Measurements from ENCODE around the gene SLAIN2.
A peak's percentile ranks its signal among the peaks of the same experiment; 100 is the strongest.

SLAIN2 gene

GRCh38 chr4:48347282-48347921 is 6.1 kb downstream of the SLAIN2 start:
- DNase-seq (ENCODE audit: low read depth in 2 of 2) = no peak
- no peak overlapping the region for H3K4me3 ChIP-seq (replicated peaks in 1 of 2; ENCODE audit: low read depth in 2 of 2, low read length in 2 of 2)
- TF ChIP-seq, protein P1, sequence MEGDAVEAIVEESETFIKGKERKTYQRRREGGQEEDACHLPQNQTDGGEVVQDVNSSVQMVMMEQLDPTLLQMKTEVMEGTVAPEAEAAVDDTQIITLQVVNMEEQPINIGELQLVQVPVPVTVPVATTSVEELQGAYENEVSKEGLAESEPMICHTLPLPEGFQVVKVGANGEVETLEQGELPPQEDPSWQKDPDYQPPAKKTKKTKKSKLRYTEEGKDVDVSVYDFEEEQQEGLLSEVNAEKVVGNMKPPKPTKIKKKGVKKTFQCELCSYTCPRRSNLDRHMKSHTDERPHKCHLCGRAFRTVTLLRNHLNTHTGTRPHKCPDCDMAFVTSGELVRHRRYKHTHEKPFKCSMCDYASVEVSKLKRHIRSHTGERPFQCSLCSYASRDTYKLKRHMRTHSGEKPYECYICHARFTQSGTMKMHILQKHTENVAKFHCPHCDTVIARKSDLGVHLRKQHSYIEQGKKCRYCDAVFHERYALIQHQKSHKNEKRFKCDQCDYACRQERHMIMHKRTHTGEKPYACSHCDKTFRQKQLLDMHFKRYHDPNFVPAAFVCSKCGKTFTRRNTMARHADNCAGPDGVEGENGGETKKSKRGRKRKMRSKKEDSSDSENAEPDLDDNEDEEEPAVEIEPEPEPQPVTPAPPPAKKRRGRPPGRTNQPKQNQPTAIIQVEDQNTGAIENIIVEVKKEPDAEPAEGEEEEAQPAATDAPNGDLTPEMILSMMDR (IDR thresholded peaks at IDR 0.05; ENCODE audit: low read depth, low read length) = no peak

GRCh38 chr4:48350871-48351270 is 9.5 kb downstream of the SLAIN2 start:
- no peak for DNase-seq (ENCODE audit: low read depth in 2 of 2)
- TF ChIP-seq, protein P1 (IDR thresholded peaks at IDR 0.05; ENCODE audit: low read depth, low read length) = no peak
- H3K4me3 ChIP-seq (replicated peaks in 1 of 2; ENCODE audit: low read depth in 2 of 2, low read length in 2 of 2) = no peak overlapping the region

GRCh38 chr4:48352793-48353192 is 11.5 kb downstream of the SLAIN2 start:
- TF ChIP-seq, protein P1 (IDR thresholded peaks at IDR 0.05; ENCODE audit: low read depth, low read length) = no peak
- DNase-seq (ENCODE audit: low read depth in 2 of 2) = no peak
- no peak overlapping the region for H3K4me3 ChIP-seq (replicated peaks in 1 of 2; ENCODE audit: low read depth in 2 of 2, low read length in 2 of 2)

DNA sequence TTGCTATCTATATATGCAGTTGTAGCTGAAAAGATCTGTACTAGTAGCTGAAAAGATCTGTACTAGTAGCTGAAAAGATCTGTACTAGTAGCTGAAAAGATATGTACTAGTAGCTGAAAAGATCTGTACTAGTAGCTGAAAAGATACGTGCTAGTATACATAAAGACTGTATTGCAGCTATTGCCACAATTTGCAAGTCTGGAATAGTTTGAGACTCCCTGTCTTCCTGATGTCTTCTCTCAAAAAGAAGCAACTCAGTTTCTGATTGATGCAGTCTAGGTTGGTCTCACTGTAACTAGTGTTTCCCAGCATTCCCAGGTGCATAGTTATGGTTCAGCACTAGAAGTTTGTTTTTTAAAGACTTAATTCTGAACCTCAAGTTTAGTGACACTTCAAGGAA is 15.0 kb downstream of the SLAIN2 start:
- TF ChIP-seq, protein P1 (IDR thresholded peaks at IDR 0.05; ENCODE audit: low read depth, low read length) = no peak
- DNase-seq (ENCODE audit: low read depth in 2 of 2) = no peak
- no peak overlapping the region for H3K4me3 ChIP-seq (replicated peaks in 1 of 2; ENCODE audit: low read depth in 2 of 2, low read length in 2 of 2)

DNA sequence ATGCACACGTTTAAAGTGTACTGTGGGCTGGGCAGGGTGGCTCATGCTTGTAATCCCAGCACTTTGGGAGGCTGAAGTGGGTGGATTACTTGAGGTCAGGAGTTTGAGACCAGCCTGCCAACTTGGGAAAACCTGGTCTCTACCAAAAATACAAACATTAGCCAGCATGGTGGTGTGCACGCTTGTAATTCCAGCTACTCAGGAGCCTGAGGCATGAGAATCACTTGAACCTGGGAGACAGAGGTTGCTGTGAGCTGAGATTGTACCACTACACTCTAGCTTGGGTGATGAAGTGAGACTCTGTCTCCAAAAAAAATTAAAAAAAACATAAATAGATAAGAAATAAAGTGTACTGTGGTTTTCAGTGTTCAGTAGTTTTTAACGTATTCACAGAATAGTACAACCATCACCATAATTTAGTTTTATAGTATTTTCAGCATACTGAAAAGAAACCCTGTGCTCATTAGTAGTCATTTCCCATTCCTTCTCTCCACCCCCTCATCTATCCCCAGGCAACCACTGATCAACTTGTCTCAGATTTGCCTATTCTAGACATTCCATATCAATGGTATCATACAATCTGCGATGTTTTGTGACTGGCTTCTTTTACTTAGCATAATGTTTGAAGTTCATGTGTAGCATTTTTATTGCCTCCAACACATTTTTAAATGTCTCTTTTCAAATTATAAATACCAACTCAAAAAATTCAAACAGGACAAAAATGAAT is 19.1 kb downstream of the SLAIN2 start:
- H3K4me3 ChIP-seq (replicated peaks in 1 of 2; ENCODE audit: low read depth in 2 of 2, low read length in 2 of 2) = no peak overlapping the region
- DNase-seq (ENCODE audit: low read depth in 2 of 2) = peak; percentile 29 to 80
- TF ChIP-seq, protein P1 (IDR thresholded peaks at IDR 0.05; ENCODE audit: low read depth, low read length) = no peak

GRCh38 chr4:48361012-48361400 is 19.7 kb downstream of the SLAIN2 start:
- H3K4me3 ChIP-seq (replicated peaks in 1 of 2; ENCODE audit: low read depth in 2 of 2, low read length in 2 of 2) = no peak overlapping the region
- TF ChIP-seq, protein P1 (IDR thresholded peaks at IDR 0.05; ENCODE audit: low read depth, low read length) = no peak
- DNase-seq (ENCODE audit: low read depth in 2 of 2) = peak; percentile 13 to 21
